Fibroblast of skin of left quadriceps (primary cell): ENCODE measurements around the gene RTF2.

Experiments
- DNase-seq, 2 experiments: peaks; one replicate each; pipeline ENCODE4 v3.0.0-alpha.2; 2013; ENCODE audit warnings: low read depth in 2 of 2

RTF2 gene

GRCh38 chr20:56468316-56469076 lies at the start of gene RTF2:
TSS of gene RTF2 (plus strand) at chr20:56468627. CDS start at chr20:56468698, 71 bp downstream.
- peak; percentile 81 to 84 for DNase-seq

GRCh38 chr20:56420028-56420427 lies 48.4 kb upstream of the RTF2 start:
- DNase-seq, result no peak

DNA sequence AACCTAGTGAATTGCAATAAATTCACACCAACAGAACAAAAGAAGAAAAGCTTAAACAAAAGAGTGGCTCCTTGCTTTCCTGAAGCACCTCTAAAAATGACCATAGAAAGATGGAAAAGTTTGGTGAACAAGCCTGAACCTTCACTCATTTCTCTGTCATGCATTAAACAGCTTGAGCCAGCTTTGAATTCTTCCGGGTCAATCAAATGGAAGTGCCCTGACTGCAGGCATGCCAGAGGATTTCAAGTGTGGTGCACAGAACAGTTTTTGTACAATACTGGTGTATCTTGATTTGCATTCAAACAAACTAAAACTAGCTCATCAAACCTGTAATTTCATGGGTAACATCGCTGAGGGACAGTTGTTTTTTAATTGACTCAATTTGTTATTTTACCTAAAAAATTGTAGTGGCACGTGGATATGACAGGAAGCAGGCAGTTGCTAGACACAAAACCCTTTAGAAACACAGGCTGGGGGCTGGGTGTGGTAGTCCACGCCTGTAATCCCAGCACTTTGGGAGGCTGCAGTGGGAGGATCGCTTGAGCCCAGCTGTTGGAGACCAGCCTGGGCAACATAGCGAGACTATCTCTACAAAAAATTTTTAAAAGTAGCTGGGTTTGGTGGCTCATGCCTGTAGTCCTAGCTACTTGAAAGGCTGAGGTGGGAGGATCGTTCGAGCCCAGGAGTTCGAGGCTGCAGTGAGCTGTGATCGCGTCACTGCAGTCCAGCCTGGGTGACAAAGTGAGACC lies 47.3 kb upstream of the RTF2 start:
- no peak for DNase-seq

DNA sequence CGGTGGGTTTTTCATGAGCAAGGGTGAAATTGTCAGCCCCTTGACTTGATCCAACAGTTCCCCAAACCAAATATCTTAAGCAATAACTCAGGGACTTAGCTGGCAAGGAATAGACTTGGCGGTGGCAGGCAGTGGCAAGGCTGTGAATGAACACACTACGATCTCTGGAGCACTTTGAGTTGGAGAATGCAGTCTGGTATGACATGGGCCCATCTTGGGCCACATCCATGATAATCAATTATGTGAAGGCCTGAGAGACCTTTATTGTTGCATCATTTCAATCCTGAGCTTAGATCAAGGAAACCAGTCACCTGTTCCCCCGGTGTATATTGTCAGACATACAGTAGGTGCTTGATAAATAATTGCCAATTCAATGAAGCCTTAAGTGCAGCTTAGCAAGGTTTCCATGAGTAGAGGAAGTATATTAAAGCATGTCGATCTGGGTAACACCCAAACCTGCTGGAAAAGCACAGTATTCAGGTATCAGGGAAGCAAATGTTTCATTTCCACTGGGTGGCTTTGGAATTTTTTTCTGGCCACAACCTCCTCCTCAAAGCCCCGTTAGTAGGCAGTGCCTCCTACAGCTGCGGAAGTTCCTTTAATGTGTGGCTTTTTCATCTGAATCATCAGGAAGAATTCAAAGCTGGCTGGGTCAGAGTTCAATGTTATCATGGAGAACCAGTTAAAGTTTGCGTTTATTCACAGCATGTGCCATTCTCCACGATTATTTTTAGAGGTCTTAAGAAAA lies 46.2 kb upstream of the RTF2 start:
- peak in 1 of 2 experiments; percentile 47 for DNase-seq

DNA sequence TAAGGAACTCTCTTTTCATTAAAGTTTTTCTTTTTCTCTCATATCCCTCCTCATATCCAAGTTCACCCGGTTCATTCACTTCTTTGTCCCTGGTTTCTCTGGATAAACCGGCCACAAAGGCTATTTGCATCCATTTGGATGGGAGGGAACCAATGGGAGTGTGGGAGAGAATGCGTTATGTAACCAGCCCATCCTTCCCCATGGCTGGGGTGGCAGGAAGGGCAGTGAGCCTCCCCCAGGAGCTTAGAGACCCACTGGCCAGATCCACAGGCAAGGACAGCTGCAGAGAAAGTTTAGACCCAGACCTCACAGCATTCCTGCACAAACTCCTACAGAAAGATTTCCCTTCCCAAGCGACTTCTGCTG lies 45.6 kb upstream of the RTF2 start:
- no peak for DNase-seq

DNA sequence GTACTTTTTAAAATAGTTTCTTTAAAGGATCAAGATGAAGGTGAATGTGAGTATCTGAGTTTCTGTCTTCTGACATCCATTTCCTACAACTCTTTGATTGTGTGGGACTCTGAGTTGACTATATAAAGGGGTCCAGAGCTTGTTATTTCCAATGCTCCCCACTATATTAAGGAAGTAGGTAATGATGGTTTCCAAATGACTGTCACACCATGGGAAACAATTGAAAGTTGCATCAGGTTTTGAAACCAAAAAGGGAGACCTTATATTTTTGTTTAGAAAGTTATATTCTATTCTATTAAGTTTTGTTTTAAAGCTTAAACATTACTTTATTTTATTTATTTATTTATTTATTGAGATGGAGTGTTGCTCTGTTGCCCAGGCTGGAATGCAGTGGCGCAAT lies 45.2 kb upstream of the RTF2 start:
- no peak for DNase-seq

DNA sequence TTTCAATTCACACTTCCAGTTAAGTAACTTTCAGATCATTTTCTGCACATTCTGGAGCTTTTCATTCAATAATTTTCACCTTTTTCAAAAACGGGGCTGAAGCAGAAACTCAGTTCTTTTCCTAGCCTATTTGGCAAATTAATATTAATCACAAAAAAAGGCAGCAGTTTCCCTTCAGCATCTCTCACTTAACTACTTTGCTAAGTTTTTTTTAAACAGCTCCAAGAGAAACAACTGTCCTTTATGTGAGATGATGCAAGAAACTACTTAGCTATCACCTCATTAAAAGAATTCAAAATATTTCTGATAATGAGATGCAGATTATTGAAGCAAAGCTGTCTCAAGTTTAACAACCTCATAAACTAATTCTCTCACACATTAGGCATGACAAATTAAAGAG lies 44.5 kb upstream of the RTF2 start:
- DNase-seq, result no peak

- DNase-seq, result no peak
Measured at GRCh38 chr20:56424931-56425330, 43.5 kb upstream of the RTF2 start.

- DNase-seq, result no peak
Measured at GRCh38 chr20:56426026-56426425, 42.4 kb upstream of the RTF2 start.

GRCh38 chr20:56426926-56427325 lies 41.5 kb upstream of the RTF2 start:
- DNase-seq, result no peak

GRCh38 chr20:56427797-56428196 lies 40.6 kb upstream of the RTF2 start:
- DNase-seq, result no peak

DNA sequence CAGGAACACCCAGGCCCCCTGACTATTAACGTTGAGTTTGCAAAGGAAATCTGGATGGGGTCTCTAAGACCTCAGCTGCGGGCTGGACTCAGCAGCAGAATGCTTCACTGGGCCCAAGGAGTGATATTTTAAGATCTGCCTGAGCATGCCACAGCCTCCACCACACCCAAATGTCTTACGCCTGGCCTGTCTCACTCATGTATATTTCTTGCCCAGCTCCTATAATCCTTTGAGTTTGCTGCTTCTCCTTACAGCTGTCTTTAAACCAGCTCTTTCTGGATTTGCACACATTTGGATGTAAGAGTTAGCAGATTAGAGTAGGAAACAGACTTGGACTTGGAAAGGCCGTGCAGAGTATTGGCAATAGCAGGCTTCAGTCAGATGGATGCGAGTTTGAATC lies 40.0 kb upstream of the RTF2 start:
- DNase-seq, result no peak

GRCh38 chr20:56428881-56429280 lies 39.5 kb upstream of the RTF2 start:
- no peak for DNase-seq

- no peak for DNase-seq
Measured at GRCh38 chr20:56429502-56429901, 38.9 kb upstream of the RTF2 start.

DNA sequence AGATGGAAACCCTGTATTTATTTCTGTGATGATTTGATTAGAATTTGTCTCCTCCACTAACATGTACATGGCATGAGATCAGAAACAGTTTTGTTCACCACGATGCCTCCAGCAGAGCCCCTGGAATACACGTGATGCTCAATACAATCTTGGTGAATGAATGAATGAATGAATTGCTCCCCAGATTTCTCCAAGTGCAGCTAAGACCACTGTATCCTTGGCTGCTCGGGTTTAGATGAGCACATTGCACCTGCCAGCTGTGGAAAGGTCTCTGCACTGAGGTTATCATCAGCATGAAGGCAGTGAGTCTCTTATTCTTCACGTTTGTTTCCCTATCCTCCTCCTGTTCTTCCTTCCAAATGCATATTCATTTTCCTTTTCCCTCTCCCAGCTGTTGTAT lies 38.5 kb upstream of the RTF2 start:
- no peak for DNase-seq

GRCh38 chr20:56430461-56430860 lies 38.0 kb upstream of the RTF2 start:
- no peak for DNase-seq

GRCh38 chr20:56430957-56431356 lies 37.5 kb upstream of the RTF2 start:
- no peak for DNase-seq

DNA sequence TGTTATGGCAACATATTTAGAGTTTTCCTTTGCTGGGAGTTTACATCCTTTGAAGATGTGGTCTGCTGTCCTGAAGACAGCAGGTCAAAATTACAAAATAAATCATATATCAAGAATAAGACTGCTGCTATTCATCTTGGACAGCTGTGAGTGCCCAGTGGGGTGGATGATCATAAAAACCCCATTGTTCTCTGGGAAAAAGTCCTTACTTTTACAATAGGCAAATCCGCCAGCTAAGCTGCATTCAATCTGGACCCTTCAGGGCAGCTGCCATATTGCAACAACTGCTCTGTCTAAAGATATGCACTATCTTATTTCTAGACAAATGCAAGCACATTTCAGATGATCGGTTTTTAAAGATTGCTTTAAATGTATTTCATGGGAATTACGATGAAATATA lies 37.0 kb upstream of the RTF2 start:
- DNase-seq, result no peak

DNA sequence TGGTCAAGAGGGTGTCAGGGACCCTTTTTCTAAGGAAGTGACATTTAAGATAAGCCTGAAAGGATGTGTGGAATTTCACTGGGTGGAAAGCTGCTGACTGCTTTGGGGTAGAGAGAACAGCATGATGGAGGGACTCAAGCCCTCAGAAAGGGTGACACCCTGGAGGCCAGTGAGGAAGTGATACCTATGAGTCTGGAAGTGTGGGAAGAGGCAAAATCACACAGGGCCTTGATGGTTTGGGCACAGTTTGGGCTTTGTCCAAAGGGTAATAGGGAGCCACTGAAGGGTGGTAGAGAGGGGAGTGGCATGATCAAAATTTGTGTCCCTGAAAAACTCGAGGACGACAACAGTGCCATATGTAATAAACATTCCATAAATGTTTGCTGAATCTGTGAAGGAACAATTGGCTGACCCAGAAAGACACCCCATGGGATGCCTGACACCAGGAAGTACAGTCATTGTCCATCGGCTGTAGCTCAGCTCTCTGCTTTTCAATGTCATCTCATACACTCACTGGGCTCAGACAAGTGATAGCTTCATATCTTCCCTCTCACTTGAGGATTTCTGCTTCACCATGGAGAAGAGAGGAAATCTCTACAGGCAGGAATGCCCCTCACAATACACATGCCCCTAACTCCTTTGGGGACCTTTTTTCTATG lies 35.1 kb upstream of the RTF2 start:
- DNase-seq, result no peak

DNA sequence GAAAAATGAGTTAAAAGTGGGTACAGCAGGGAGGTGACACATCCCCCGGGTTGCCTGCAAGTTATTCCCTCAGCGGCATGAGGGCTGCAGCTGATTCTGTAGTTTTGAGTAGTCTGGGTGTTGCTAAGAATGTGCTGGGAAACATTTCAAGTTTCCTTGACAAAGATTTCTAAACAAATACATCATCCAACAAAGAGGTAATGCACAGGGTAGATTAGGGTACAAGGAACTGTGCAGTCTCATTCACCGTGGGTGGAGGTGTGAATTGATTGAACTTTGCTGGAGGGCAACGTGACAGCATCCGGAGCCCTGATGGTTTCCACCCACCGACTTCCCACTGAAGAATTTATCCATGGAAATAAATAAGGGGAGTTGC lies 34.6 kb upstream of the RTF2 start:
- DNase-seq, result peak in 1 of 2 experiments; percentile 31

DNA sequence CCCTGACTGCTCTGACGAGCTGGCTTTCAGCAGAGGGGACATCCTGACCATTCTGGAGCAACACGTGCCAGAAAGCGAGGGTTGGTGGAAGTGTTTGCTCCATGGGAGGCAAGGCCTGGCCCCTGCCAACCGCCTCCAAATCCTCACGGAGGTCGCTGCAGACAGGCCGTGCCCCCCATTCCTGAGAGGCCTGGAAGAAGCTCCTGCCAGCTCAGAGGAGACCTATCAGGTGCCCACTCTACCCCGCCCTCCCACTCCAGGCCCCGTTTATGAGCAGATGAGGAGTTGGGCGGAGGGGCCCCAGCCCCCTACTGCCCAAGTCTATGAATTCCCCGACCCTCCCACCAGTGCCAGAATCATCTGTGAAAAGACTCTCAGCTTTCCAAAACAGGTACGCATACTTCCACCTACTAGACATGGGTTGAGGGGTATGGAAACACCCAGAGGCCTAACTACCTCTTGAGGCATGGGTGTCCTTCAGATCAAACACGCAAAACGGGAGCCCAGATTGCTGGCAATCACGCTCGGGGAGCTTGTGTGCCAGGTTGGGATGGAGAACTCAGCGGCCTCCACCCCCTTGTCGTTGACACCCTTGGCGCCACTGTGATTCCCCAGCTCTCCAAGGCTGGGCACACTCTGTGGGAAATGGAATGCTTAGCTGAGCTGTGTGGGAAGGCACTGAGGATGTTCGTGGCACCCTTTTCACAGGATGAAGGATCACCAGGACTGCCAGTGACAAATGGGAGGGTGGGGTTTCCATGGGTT lies 31.0 kb upstream of the RTF2 start:
- no peak for DNase-seq
